IMR-90 (cell line): ENCODE data around the gene RNF14. TPM values are rescaled to one million over a fixed set of nuclear protein-coding genes. Genes with fewer than 3 reads are reported as not detected.

Experiments
- ATAC-seq: fragments of 200-7000 bp; cut with Tn5 transposase; 2 replicates; pipeline ENCODE4 v1.9.1; 2020; ENCODE audit warnings: low read depth, mild to moderate bottlenecking, moderate library complexity
- BruUV-seq: library from RNA; stranded (reverse); fragments of 400-500 nt; replicated peaks from 2 replicates; lab custom pipeline; 2021; lab: Mats Ljungman, UMichigan
- CTCF ChIA-PET: fragments of 300-600 bp; formaldehyde crosslinking; extraction: SDS; loops from one replicate; lab custom pipeline; 2021; ENCODE audit warnings: antibody characterized with exemption; lab: Yijun Ruan, JAX
- POLR2A ChIA-PET: fragments of 300-600 bp; sonication (Branson Sonifier 250); formaldehyde crosslinking; loops from one replicate; lab custom pipeline; 2022; ENCODE audit warnings: antibody characterized with exemption; ENCODE audit not compliant: unreplicated experiment; lab: Charles Lee
- DNase-seq: peaks from one replicate; pipeline ENCODE4 v3.0.0; 2013
- H2AFZ ChIP-seq: replicated peaks from 2 replicates; pipeline ENCODE3; 2013; ENCODE audit warnings: low read length, mild to moderate bottlenecking; ENCODE audit not compliant: poor library complexity
- H2AK5ac ChIP-seq: 2 replicates; pipeline ENCODE4 v1.6.1; 2013; ENCODE audit warnings: low read depth, low read length, inconsistent platforms
- H2AK9ac ChIP-seq: replicated peaks from 2 replicates; pipeline ENCODE3; 2013; ENCODE audit warnings: mild to moderate bottlenecking, low read depth, low read length, moderate library complexity; ENCODE audit not compliant: poor library complexity
- H2BK120ac ChIP-seq: 2 replicates; pipeline ENCODE4 v1.6.1; 2013; ENCODE audit warnings: low read depth, low read length, inconsistent platforms
- H2BK15ac ChIP-seq: 3 replicates; pipeline ENCODE4 v1.6.1; 2013; ENCODE audit warnings: low read depth, low read length, inconsistent platforms
- H2BK20ac ChIP-seq: 2 replicates; pipeline ENCODE4 v1.6.1; 2013; ENCODE audit warnings: low read depth, mild to moderate bottlenecking, inconsistent platforms, low read length, moderate library complexity
- H2BK5ac ChIP-seq: 2 replicates; pipeline ENCODE4 v1.6.1; 2013; ENCODE audit warnings: mild to moderate bottlenecking, low read depth, low read length, inconsistent platforms; ENCODE audit not compliant: poor library complexity, severe bottlenecking
- H3K14ac ChIP-seq: replicated peaks from 2 replicates; pipeline ENCODE4 v1.6.1; 2013; ENCODE audit warnings: low read depth, low read length, inconsistent platforms
- H3K18ac ChIP-seq: 2 replicates; pipeline ENCODE4 v1.6.1; 2013; ENCODE audit warnings: low read depth, low read length, control low read depth
- H3K23ac ChIP-seq: 2 replicates; pipeline ENCODE4 v1.6.1; 2013; ENCODE audit warnings: low read depth, low read length, inconsistent platforms
- H3K27ac ChIP-seq: 2 replicates; pipeline ENCODE4 v1.5.1; 2013; ENCODE audit warnings: mild to moderate bottlenecking, control low read depth, low read length; ENCODE audit not compliant: insufficient read depth
- H3K27me3 ChIP-seq: 2 replicates; pipeline ENCODE4 v1.6.1; 2013; ENCODE audit warnings: low read length; ENCODE audit not compliant: control insufficient read depth, insufficient read depth
- H3K36me3 ChIP-seq: 2 replicates; pipeline ENCODE4 v1.6.1; 2013; ENCODE audit warnings: low read length, mixed read lengths; ENCODE audit not compliant: control insufficient read depth, insufficient read depth
- H3K4ac ChIP-seq: 2 replicates; pipeline ENCODE4 v1.6.1; 2013; ENCODE audit warnings: low read depth, low read length, inconsistent platforms
- H3K4me1 ChIP-seq: 2 replicates; pipeline ENCODE4 v1.6.1; 2013; ENCODE audit warnings: low read length, mixed read lengths; ENCODE audit not compliant: control insufficient read depth, insufficient read depth
- H3K4me2 ChIP-seq: 2 replicates; pipeline ENCODE4 v1.6.1; 2013; ENCODE audit warnings: low read depth, mild to moderate bottlenecking, control low read depth, low read length, moderate library complexity
- H3K4me3 ChIP-seq: 2 replicates; pipeline ENCODE4 v1.5.1; 2013; ENCODE audit warnings: low read depth, mild to moderate bottlenecking, control low read depth, low read length, moderate library complexity; ENCODE audit not compliant: insufficient read depth
- H3K56ac ChIP-seq: 2 replicates; pipeline ENCODE4 v1.6.1; 2013; ENCODE audit warnings: low read length, inconsistent platforms; ENCODE audit not compliant: insufficient read depth; ENCODE audit errors: extremely low read depth
- H3K79me1 ChIP-seq, 2 experiments: 2 replicates each; pipeline ENCODE4 v1.6.1; 2013; ENCODE audit warnings: low read length in 2 of 2, inconsistent platforms in 1 of 2, low read depth in 1 of 2
- H3K9ac ChIP-seq: 2 replicates; pipeline ENCODE4 v1.6.1; 2013; ENCODE audit warnings: low read depth, low read length, control low read depth
- H3K9me1 ChIP-seq: 2 replicates; pipeline ENCODE4 v1.6.1; 2013; ENCODE audit warnings: low read length, inconsistent platforms; ENCODE audit not compliant: insufficient read depth
- H3K9me3 ChIP-seq: 2 replicates; pipeline ENCODE4 v1.6.1; 2013; ENCODE audit warnings: low read length; ENCODE audit not compliant: control insufficient read depth, insufficient read depth
- H4K20me1 ChIP-seq: 2 replicates; pipeline ENCODE4 v1.6.1; 2013; ENCODE audit warnings: low read length, inconsistent platforms; ENCODE audit not compliant: insufficient read depth
- H4K5ac ChIP-seq: 2 replicates; pipeline ENCODE4 v1.6.1; 2013; ENCODE audit warnings: mild to moderate bottlenecking, low read depth, low read length, control low read depth
- H4K8ac ChIP-seq, 2 experiments: 2 replicates each; pipeline ENCODE4 v1.6.1; 2013; ENCODE audit warnings: low read depth in 2 of 2, low read length in 2 of 2, control low read depth in 1 of 2, inconsistent platforms in 1 of 2
- H4K91ac ChIP-seq: 2 replicates; pipeline ENCODE4 v1.6.1; 2013; ENCODE audit warnings: low read depth, low read length, inconsistent platforms; ENCODE audit not compliant: insufficient read depth
- CEBPB ChIP-seq: IDR thresholded peaks from 2 replicates; pipeline ENCODE4 v1.6.1; 2012; ENCODE audit warnings: low read depth, low read length, improper control_type of control experiment
- MAFK ChIP-seq: IDR thresholded peaks from 2 replicates; pipeline ENCODE4 v1.6.1; 2012; ENCODE audit warnings: low read depth, low read length, improper control_type of control experiment
- SMC3 ChIP-seq: fragments of 150-350 bp; IDR thresholded peaks from 2 replicates; pipeline ENCODE4 v1.6.1; 2016; ENCODE audit warnings: low read depth, mild to moderate bottlenecking, antibody characterized with exemption, low read length, moderate library complexity
- WGBS, 2 experiments: methylation state at CpG; one replicate each; pipeline versions ENCODE4 v1.1.5 to v1.1.7; 2013; ENCODE audit warnings: missing lambda C conversion rate in 2 of 2; ENCODE audit not compliant: insufficient read length in 1 of 2; ENCODE audit errors: extremely low coverage in 2 of 2; 5-methylcytosine and 5-hydroxymethylcytosine counted together
- dilution Hi-C: fragments of 300-500 bp; cut with HindIII; formaldehyde crosslinking; loops from one replicate; pipeline ENCODE4 v1.14.3; 2018; ENCODE audit warnings: low sequenced_read_pairs; ENCODE audit not compliant: unreplicated experiment
- in situ Hi-C: fragments of 300-500 bp; cut with MboI; formaldehyde crosslinking; loops from 3 replicates; pipeline ENCODE4 v1.14.3; 2019; ENCODE audit warnings: low sequenced_read_pairs, inconsistent platforms, mixed read lengths
- intact Hi-C: fragments of 100-400 bp; cut with micrococcal nuclease; formaldehyde crosslinking; loops from 2 replicates; pipeline ENCODE4 v1.10.0; 2022
- polyA plus RNA-seq, 3 experiments: library from polyadenylated mRNA; depleted of rRNA; stranded (reverse); fragments of >200 nt; gene quantifications; 2 replicates each; pipeline ENCODE4 v1.2.3, GENCODE V29; 2012; ENCODE audit warnings: low replicate concordance in 1 of 3
- total RNA-seq: library from RNA; depleted of rRNA; stranded (reverse); fragments of >200 nt; gene quantifications from 2 replicates; pipeline ENCODE4 v1.2.3, GENCODE V29; 2012

RNF14 gene
- total and polyA plus RNA-seq, 2 of the 4 experiments (the other 2 are of a cell fraction) = 36.1 to 106 TPM

DNA sequence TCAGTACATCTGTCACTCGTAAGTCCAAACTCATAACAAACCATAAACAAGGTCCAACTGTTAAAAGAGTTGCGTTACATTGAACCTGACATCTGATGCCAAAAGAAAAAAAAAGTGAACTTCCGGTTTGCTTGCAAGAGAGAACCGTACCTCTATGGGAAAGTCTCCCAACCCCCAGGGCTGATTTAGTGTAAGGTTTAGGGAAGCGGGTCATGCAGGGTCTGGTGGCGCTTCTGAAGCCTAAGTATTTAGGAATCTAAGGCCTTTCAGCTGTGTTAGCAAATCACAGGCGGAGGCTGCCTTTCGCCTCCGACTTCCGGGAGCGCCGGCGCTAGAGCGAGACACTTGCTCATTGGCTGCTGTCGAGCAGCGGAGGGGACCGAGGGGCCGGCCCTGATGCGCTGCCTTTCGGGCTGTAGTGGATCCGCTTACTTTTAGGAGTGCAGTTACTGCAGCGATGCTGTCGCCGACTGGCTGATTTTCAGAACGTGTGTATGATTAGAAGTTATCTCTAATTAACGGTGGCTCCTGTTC is 55.9 kb downstream of the RNF14 start:
- Histone ChIP-seq H4K91ac (peak overlapping the region; percentile 83), H2BK15ac (peak overlapping the region; percentile 52; the same call in 1 of the 3 replicates), H2BK120ac (peak overlapping the region; percentile 82), H3K18ac (peak overlapping the region; percentile 98), H2BK20ac (peak overlapping the region; percentile 36; the same call in 1 of the 2 replicates), H2AFZ (peak overlapping the region; percentile 87), H3K56ac (peak overlapping the region; percentile 82; the same call in 1 of the 2 replicates), H3K27me3 (peaks cover 5% of the 10 kb centered on the region), H3K36me3 (no peaks in the 10 kb centered on the region), H3K4ac (peak overlapping the region; percentile 77), H3K9me1 (no peaks in the 10 kb centered on the region), H4K8ac (peak overlapping the region; percentile 87 to 97), H4K20me1 (no peaks in the 10 kb centered on the region), H2AK5ac (no peak overlapping the region), H2AK9ac (no peak overlapping the region), H3K79me1 (no peaks in the 10 kb centered on the region), H3K4me2 (peak overlapping the region; percentile 89), H3K14ac (peak overlapping the region; percentile 68), H3K4me3 (peak overlapping the region; percentile 71), H3K9me3 (no peaks in the 10 kb centered on the region; the same call in 1 of the 2 replicates), H2BK5ac (peak overlapping the region; percentile 90), H3K9ac (peak overlapping the region; percentile 92), H3K4me1 (no peaks in the 10 kb centered on the region), H4K5ac (peak overlapping the region; percentile 97), H3K27ac (peak overlapping the region; percentile 99), H3K23ac (peak overlapping the region; percentile 39)
- ChIA-PET CTCF (interaction anchor here (1.0 to 1.3 kb wide), 4 partner anchors 9 to 15 kb away, joined by 3 to 9 read pairs (median 4); no protein-coding TSS in a partner anchor), POLR2A (no interaction called here)
- no TSS peak for BruUV-seq
- 0% methylated on average over 8 of the region's 26 CpGs; no CpG with 5 or more reads in 1 of the 2 experiments for WGBS, 2 experiments
- in situ Hi-C loops = no loop called here
- ATAC-seq = peak; percentile 100
- DNase-seq = peak; percentile 80
- TF ChIP-seq SMC3 = no peak
- peak; percentile 49 for TF ChIP-seq MAFK
- TF ChIP-seq CEBPB = 0 out of 2 replicates have a peak, but pooled peaks have one; percentile 11
- intact Hi-C loops = no loop called here
- dilution Hi-C loops = no loop called here
